Mesenchymal stem cell (in vitro differentiated cells and primary cell): ENCODE results near the gene BCL10.

Source experiments
- DNase-seq: peaks from one replicate; pipeline ENCODE4 v3.0.0-alpha.2; 2013
- H2AFZ ChIP-seq: one replicate; pipeline ENCODE4 v1.6.1; 2013; ENCODE audit warnings: low read depth, mild to moderate bottlenecking, control low read depth, inconsistent platforms, low read length, moderate library complexity
- H2AK5ac ChIP-seq: 2 replicates; pipeline ENCODE4 v1.6.1; 2013; ENCODE audit warnings: low read length, moderate library complexity, mild to moderate bottlenecking, inconsistent platforms; ENCODE audit not compliant: severe bottlenecking
- H2BK120ac ChIP-seq: one replicate; pipeline ENCODE4 v1.6.1; 2013; ENCODE audit warnings: low read depth, mild to moderate bottlenecking, inconsistent platforms, low read length, moderate library complexity
- H2BK12ac ChIP-seq, 2 experiments: one replicate each; pipeline ENCODE4 v1.6.1; 2013; ENCODE audit warnings: inconsistent platforms in 2 of 2, low read length in 2 of 2, mild to moderate bottlenecking in 2 of 2, moderate library complexity in 2 of 2, control low read depth in 1 of 2
- H2BK15ac ChIP-seq: one replicate; pipeline ENCODE4 v1.6.1; 2013; ENCODE audit warnings: mild to moderate bottlenecking, low read depth, inconsistent platforms; ENCODE audit not compliant: poor library complexity, severe bottlenecking
- H2BK5ac ChIP-seq: 2 replicates; pipeline ENCODE4 v1.6.1; 2013; ENCODE audit warnings: low read depth, mild to moderate bottlenecking, low read length, control low read depth, inconsistent platforms; ENCODE audit not compliant: poor library complexity, severe bottlenecking
- H3K14ac ChIP-seq, 2 experiments: one replicate each; pipeline ENCODE4 v1.6.1; 2013; ENCODE audit warnings: inconsistent platforms in 2 of 2, low read length in 2 of 2, control low read depth in 1 of 2, mild to moderate bottlenecking in 1 of 2, moderate library complexity in 1 of 2
- H3K18ac ChIP-seq, 2 experiments: one replicate each; pipeline ENCODE4 v1.6.1; 2013; ENCODE audit warnings: inconsistent platforms in 2 of 2, low read length in 2 of 2, control low read depth in 1 of 2, low read depth in 1 of 2, mild to moderate bottlenecking in 1 of 2
- H3K23ac ChIP-seq, 2 experiments: one replicate each; pipeline ENCODE4 v1.6.1; 2013; ENCODE audit warnings: inconsistent platforms in 2 of 2, low read length in 2 of 2, mild to moderate bottlenecking in 2 of 2, moderate library complexity in 2 of 2, control low read depth in 1 of 2
- H3K27ac ChIP-seq: 2 replicates; pipeline ENCODE4 v1.5.1; 2013; ENCODE audit warnings: mild to moderate bottlenecking, moderate library complexity, low read length, control low read depth, inconsistent platforms; ENCODE audit not compliant: poor library complexity, severe bottlenecking
- H3K27me3 ChIP-seq, 2 experiments: 2 replicates each; pipeline versions ENCODE4 v1.6.1 to v1.7.0; 2013; ENCODE audit warnings: low read length in 2 of 2, mild to moderate bottlenecking in 2 of 2, moderate library complexity in 2 of 2, control low read depth in 1 of 2, inconsistent platforms in 1 of 2; ENCODE audit not compliant: control insufficient read depth in 1 of 2, insufficient read depth in 1 of 2
- H3K36me3 ChIP-seq, 2 experiments: 2 replicates each; pipeline versions ENCODE4 v1.6.1 to v1.7.0; 2013; ENCODE audit warnings: low read length in 2 of 2, control low read depth in 1 of 2, inconsistent platforms in 1 of 2, low read depth in 1 of 2, mild to moderate bottlenecking in 1 of 2; ENCODE audit not compliant: insufficient read depth in 2 of 2, control insufficient read depth in 1 of 2
- H3K4ac ChIP-seq, 2 experiments: one replicate each; pipeline ENCODE4 v1.6.1; 2013; ENCODE audit warnings: inconsistent platforms in 2 of 2, low read length in 2 of 2, mild to moderate bottlenecking in 2 of 2, moderate library complexity in 2 of 2, control low read depth in 1 of 2, low read depth in 1 of 2
- H3K4me1 ChIP-seq: 2 replicates; pipeline ENCODE4 v1.6.1; 2013; ENCODE audit warnings: low read depth, low read length, control low read depth; ENCODE audit not compliant: control insufficient read depth, insufficient read depth
- H3K4me2 ChIP-seq: 2 replicates; pipeline ENCODE4 v1.6.1; 2013; ENCODE audit warnings: low read length, mild to moderate bottlenecking, inconsistent platforms; ENCODE audit not compliant: poor library complexity, severe bottlenecking
- H3K4me3 ChIP-seq, 2 experiments: 2 replicates each; pipeline versions ENCODE4 v1.5.1 to v1.7.0; 2013; ENCODE audit warnings: low read length in 2 of 2, mild to moderate bottlenecking in 2 of 2, control low read depth in 1 of 2, low read depth in 1 of 2; ENCODE audit not compliant: insufficient read depth in 1 of 2
- H3K79me1 ChIP-seq: replicated peaks from 2 replicates; pipeline ENCODE4 v1.6.1; 2013; ENCODE audit warnings: mild to moderate bottlenecking, control low read depth, low read length, inconsistent platforms; ENCODE audit not compliant: poor library complexity, severe bottlenecking
- H3K9ac ChIP-seq: 2 replicates; pipeline ENCODE4 v1.7.0; 2013; ENCODE audit warnings: mild to moderate bottlenecking, low read length, moderate library complexity
- H3K9me3 ChIP-seq: 2 replicates; pipeline ENCODE4 v1.7.0; 2013; ENCODE audit warnings: mild to moderate bottlenecking, low read length; ENCODE audit not compliant: control insufficient read depth
- H4K8ac ChIP-seq: one replicate; pipeline ENCODE4 v1.6.1; 2013; ENCODE audit warnings: inconsistent platforms, mild to moderate bottlenecking, low read length, moderate library complexity
- H4K91ac ChIP-seq: one replicate; pipeline ENCODE4 v1.6.1; 2013; ENCODE audit warnings: mild to moderate bottlenecking, low read length, inconsistent platforms
- WGBS: methylation state at CpG from one replicate; pipeline ENCODE4 v1.1.7; 2013; ENCODE audit warnings: mixed read lengths; 5-methylcytosine and 5-hydroxymethylcytosine counted together

The BCL10 gene

GRCh38 chr1:85275701-85276214 lies 674 bp downstream of the BCL10 start:
- 2% methylated on average over 13 of the region's 13 CpGs for WGBS

GRCh38 chr1:85274969-85275453 lies 1.4 kb downstream of the BCL10 start:
- Histone ChIP-seq H4K91ac (no peak overlapping the region), H2BK12ac (no peak overlapping the region), H2AK5ac (no peak overlapping the region), H3K4me1 (peaks cover 11% of the 10 kb centered on the region), H3K9ac (peak overlapping the region; percentile 96), H3K36me3 (peaks cover 3 to 34% of the 10 kb centered on the region in 2 experiments), H2BK5ac (no peak overlapping the region), H3K4ac (no peak overlapping the region), H3K14ac (no peak overlapping the region), H3K23ac (no peak overlapping the region), H2BK15ac (no peak overlapping the region), H2BK120ac (no peak overlapping the region), H3K4me3 (peak overlapping the region in 1 of 2 experiments; percentile 98), H3K27me3 (no peaks in the 10 kb centered on the region), H2AFZ (no peak overlapping the region), H4K8ac (no peak overlapping the region), H3K9me3 (no peaks in the 10 kb centered on the region), H3K18ac (no peak overlapping the region), H3K4me2 (peak overlapping the region; percentile 37), H3K27ac (peak overlapping the region; percentile 93), H3K79me1 (no peaks in the 10 kb centered on the region)
- DNase-seq: peak; percentile 96
- WGBS: no CpG with 5 or more reads among the region's 1 CpG

More at GRCh38 chr1:85275701-85276214, 674 bp downstream of the BCL10 start:
- H2BK120ac ChIP-seq: peak overlapping the region; percentile 76
- peak overlapping the region; percentile 93 for H3K27ac ChIP-seq
- H3K27me3 ChIP-seq: no peaks in the 10 kb centered on the region
- no peaks in the 10 kb centered on the region for H3K9me3 ChIP-seq
- peak overlapping the region; percentile 96 for H3K9ac ChIP-seq
- H2BK15ac ChIP-seq: peak overlapping the region; percentile 93
- peaks cover 9% of the 10 kb centered on the region for H3K4me1 ChIP-seq
- H3K4me2 ChIP-seq: peak overlapping the region; percentile 83
- peak overlapping the region; percentile 90 to 98 for H3K4me3 ChIP-seq
- peak overlapping the region; percentile 66 to 99 for H3K4ac ChIP-seq
- H3K14ac ChIP-seq: peak overlapping the region; percentile 48 to 95
- peak overlapping the region; percentile 91 for H4K8ac ChIP-seq
- peak overlapping the region; percentile 35 to 94 for H3K18ac ChIP-seq
- H2BK5ac ChIP-seq: peak overlapping the region; percentile 78
- H2AFZ ChIP-seq: no peak overlapping the region
- peaks cover 0 to 26% of the 10 kb centered on the region in 2 experiments for H3K36me3 ChIP-seq
- peak overlapping the region; percentile 98 for H4K91ac ChIP-seq
- H2AK5ac ChIP-seq: peak overlapping the region; percentile 89
- H3K23ac ChIP-seq: peak overlapping the region in 1 of 2 experiments; percentile 46
- no peaks in the 10 kb centered on the region for H3K79me1 ChIP-seq
- H2BK12ac ChIP-seq: peak overlapping the region; percentile 15 to 69
- DNase-seq: peak; percentile 65

GRCh38 chr1:85273397-85273796 lies 3.0 kb downstream of the BCL10 start:
- H2AFZ ChIP-seq: no peak overlapping the region
- H2BK12ac ChIP-seq: no peak overlapping the region
- no peaks in the 10 kb centered on the region for H3K9me3 ChIP-seq
- no peaks in the 10 kb centered on the region for H3K27me3 ChIP-seq
- H3K14ac ChIP-seq: no peak overlapping the region
- H3K23ac ChIP-seq: no peak overlapping the region
- H3K4ac ChIP-seq: no peak overlapping the region
- H4K91ac ChIP-seq: no peak overlapping the region
- H2BK120ac ChIP-seq: no peak overlapping the region
- DNase-seq: no peak
- H3K4me3 ChIP-seq: peak overlapping the region in 1 of 2 experiments; percentile 98
- H2BK5ac ChIP-seq: no peak overlapping the region
- H3K9ac ChIP-seq: peak overlapping the region; percentile 96
- no peak overlapping the region for H4K8ac ChIP-seq
- H3K79me1 ChIP-seq: peaks cover 2% of the 10 kb centered on the region
- H2BK15ac ChIP-seq: no peak overlapping the region
- H3K27ac ChIP-seq: no peak overlapping the region
- H3K36me3 ChIP-seq: peaks cover 7 to 49% of the 10 kb centered on the region in 2 experiments
- peaks cover 4% of the 10 kb centered on the region for H3K4me1 ChIP-seq
- H3K18ac ChIP-seq: no peak overlapping the region
- H2AK5ac ChIP-seq: no peak overlapping the region
- peak overlapping the region; percentile 50 for H3K4me2 ChIP-seq

GRCh38 chr1:85268801-85269585 lies 7.4 kb downstream of the BCL10 start:
- DNase-seq: no peak
- Histone ChIP-seq H4K8ac (no peak overlapping the region), H3K18ac (no peak overlapping the region), H3K4me1 (peaks cover 2% of the 10 kb centered on the region), H2AK5ac (no peak overlapping the region), H3K79me1 (peaks cover 7% of the 10 kb centered on the region), H3K9ac (no peak overlapping the region), H3K14ac (no peak overlapping the region), H3K27ac (no peak overlapping the region), H2AFZ (no peak overlapping the region), H3K4ac (no peak overlapping the region), H3K27me3 (no peaks in the 10 kb centered on the region), H3K23ac (no peak overlapping the region), H2BK5ac (no peak overlapping the region), H3K4me2 (no peak overlapping the region), H4K91ac (no peak overlapping the region), H2BK120ac (no peak overlapping the region), H2BK12ac (no peak overlapping the region), H3K9me3 (no peaks in the 10 kb centered on the region), H3K36me3 (peaks cover 10 to 87% of the 10 kb centered on the region in 2 experiments), H2BK15ac (no peak overlapping the region), H3K4me3 (no peak overlapping the region)
- WGBS: 96% methylated on average over 5 of the region's 5 CpGs
